GM21529 (cell line): ENCODE data around the gene KRTAP1-5.
"Not testable (repeated sequence)": the region's sequence is repeated elsewhere in the genome, so short reads cannot be mapped to it uniquely, and the experiment has no call there.

Experiments
- ATAC-seq: cut with Tn5 transposase; IDR thresholded peaks from one replicate; pipeline ENCODE4 v1.9.1; 2021; ENCODE audit not compliant: unreplicated experiment

Gene KRTAP1-5

GRCh38 chr17:41026715-41027471 is at the start of gene KRTAP1-5:
Gene KRTAP1-5 (minus strand): TSS chr17:41027208. CDS start chr17:41027155, 53 bp downstream.
- no peak for ATAC-seq

- no peak for ATAC-seq
Measured at GRCh38 chr17:41076788-41077187, 49.8 kb upstream of the KRTAP1-5 start.

- ATAC-seq: no peak
Measured at GRCh38 chr17:41073676-41074075, 46.7 kb upstream of the KRTAP1-5 start.

GRCh38 chr17:41071606-41072360 is 44.8 kb upstream of the KRTAP1-5 start:
- ATAC-seq: no peak

GRCh38 chr17:41069031-41069430 is 42.0 kb upstream of the KRTAP1-5 start:
- ATAC-seq: no peak

GRCh38 chr17:41067281-41067680 is 40.3 kb upstream of the KRTAP1-5 start:
- no peak for ATAC-seq

GRCh38 chr17:41065829-41066624 is 39.0 kb upstream of the KRTAP1-5 start, which contains the start of gene KRTAP2-4:
Gene KRTAP2-4 (minus strand): TSS chr17:41065879. CDS start chr17:41065845, 34 bp downstream.
- ATAC-seq: no peak

- not testable (repeated sequence) for ATAC-seq
Measured at GRCh38 chr17:41065016-41065689, 38.1 kb upstream of the KRTAP1-5 start.

GRCh38 chr17:41064301-41064700 is 37.3 kb upstream of the KRTAP1-5 start:
- ATAC-seq: no peak

GRCh38 chr17:41063449-41063848 is 36.4 kb upstream of the KRTAP1-5 start:
- no peak for ATAC-seq

- no peak for ATAC-seq
Measured at GRCh38 chr17:41061964-41062363, 35.0 kb upstream of the KRTAP1-5 start.

GRCh38 chr17:41060052-41060604 is 33.1 kb upstream of the KRTAP1-5 start, which contains the start of gene KRTAP2-3:
Gene KRTAP2-3 (minus strand): TSS chr17:41060114. CDS start chr17:41060050, 64 bp downstream.
- no peak for ATAC-seq

GRCh38 chr17:41059276-41060051 is 32.5 kb upstream of the KRTAP1-5 start:
- not testable (repeated sequence) for ATAC-seq

- ATAC-seq: no peak
Measured at GRCh38 chr17:41058741-41059140, 31.7 kb upstream of the KRTAP1-5 start.

GRCh38 chr17:41057547-41057946 is 30.5 kb upstream of the KRTAP1-5 start:
- no peak for ATAC-seq

- ATAC-seq: not testable (repeated sequence)
Measured at GRCh38 chr17:41055130-41055529, 28.1 kb upstream of the KRTAP1-5 start, which contains the start of gene KRTAP2-2. Gene KRTAP2-2 (minus strand): TSS chr17:41055230. CDS start chr17:41055211, 19 bp downstream.

GRCh38 chr17:41054556-41054955 is 27.5 kb upstream of the KRTAP1-5 start:
- ATAC-seq: not testable (repeated sequence)

GRCh38 chr17:41054025-41054424 is 27.0 kb upstream of the KRTAP1-5 start:
- ATAC-seq: no peak

- no peak for ATAC-seq
Measured at GRCh38 chr17:41052566-41052965, 25.6 kb upstream of the KRTAP1-5 start.
